Liver (tissue), 3 donors: ENCODE data around the gene HSPA12A.

Experiments
- CTCF ChIP-seq: fragments of 150-350 bp; IDR thresholded peaks from 2 replicates; pipeline ENCODE4 v1.5.1; 2017; ENCODE audit warnings: improper control_type of control experiment, low read depth, low read length; ENCODE audit not compliant: missing input control
- FOXA1 ChIP-seq: IDR thresholded peaks from 2 replicates; pipeline ENCODE4 v1.6.1; 2016; ENCODE audit warnings: antibody characterized with exemption
- JUND ChIP-seq, 2 donors: IDR thresholded peaks; 2 replicates each; pipeline ENCODE4 v1.6.1; 2016; ENCODE audit warnings: antibody characterized with exemption in 2 of 2
- MAX ChIP-seq: IDR thresholded peaks from 2 replicates; pipeline ENCODE4 v1.6.1; 2016; ENCODE audit warnings: antibody characterized with exemption
- RAD21 ChIP-seq, 2 donors: IDR thresholded peaks; 2 replicates each; pipeline ENCODE4 v1.6.1; 2016; ENCODE audit warnings: antibody characterized with exemption in 2 of 2, mild to moderate bottlenecking in 2 of 2
- REST ChIP-seq: IDR thresholded peaks from 2 replicates; pipeline ENCODE4 v1.6.1; 2016; ENCODE audit warnings: antibody characterized with exemption, mild to moderate bottlenecking
- TAF1 ChIP-seq: conservative IDR thresholded peaks from 2 replicates; pipeline ENCODE4 v1.6.1; 2016; ENCODE audit warnings: antibody characterized with exemption, mild to moderate bottlenecking
- TF ChIP-seq, protein P1 (sequence below): IDR thresholded peaks from 2 replicates; pipeline ENCODE4 v1.6.1; 2016; ENCODE audit warnings: antibody characterized with exemption
- donor health status: healthy.
- donor health status: healthy.

DNA sequence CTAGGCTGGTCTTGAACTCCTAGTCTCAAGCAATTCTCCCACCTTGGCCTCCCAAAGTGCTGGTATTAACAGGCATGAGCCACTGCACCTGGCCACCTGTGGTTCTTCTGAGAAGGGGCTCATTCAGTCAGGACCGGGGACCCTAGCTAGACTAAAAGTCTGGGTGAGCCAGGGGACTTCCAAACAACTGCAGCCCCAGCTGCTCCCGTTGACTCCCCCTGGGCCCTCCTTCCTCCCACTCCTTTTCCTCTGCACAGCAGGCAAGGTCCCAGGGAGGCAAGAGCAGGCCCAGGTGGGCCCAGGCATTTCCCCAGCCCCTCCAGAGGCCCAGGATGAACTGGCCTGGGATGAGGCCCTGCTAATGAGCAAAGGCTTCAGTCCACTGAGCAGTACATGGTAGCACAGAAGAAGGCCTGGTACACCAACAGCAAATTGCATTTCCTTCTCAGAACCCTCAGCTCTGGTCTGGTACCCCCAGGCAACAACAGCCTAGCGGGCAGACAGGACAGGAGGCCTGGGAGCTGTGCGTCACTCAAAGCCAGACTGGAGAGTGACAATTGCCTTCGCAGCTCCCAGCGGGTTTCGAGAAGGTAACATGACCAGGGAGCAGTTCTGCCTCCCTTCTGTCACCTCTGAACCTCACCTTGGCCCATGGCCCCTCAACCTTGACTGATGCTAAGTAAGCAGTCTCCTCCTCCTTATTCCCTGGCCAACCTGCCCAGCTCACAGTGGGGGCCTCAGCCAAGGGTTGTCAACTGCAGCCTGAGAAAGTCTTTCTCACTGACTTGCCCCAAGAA is 30.7 kb upstream of the HSPA12A start:
- TF ChIP-seq JUND (IDR thresholded peaks at IDR 0.05), result no peak
- TF ChIP-seq CTCF, result no peak
- no peak for TF ChIP-seq MAX
- TF ChIP-seq REST, result no peak
- no peak for TF ChIP-seq TAF1
- no peak for TF ChIP-seq RAD21 (IDR thresholded peaks at IDR 0.05)
- TF ChIP-seq, protein P1, sequence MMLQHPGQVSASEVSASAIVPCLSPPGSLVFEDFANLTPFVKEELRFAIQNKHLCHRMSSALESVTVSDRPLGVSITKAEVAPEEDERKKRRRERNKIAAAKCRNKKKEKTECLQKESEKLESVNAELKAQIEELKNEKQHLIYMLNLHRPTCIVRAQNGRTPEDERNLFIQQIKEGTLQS, result no peak
- no peak for TF ChIP-seq FOXA1
